ENCODE results near the gene NAPB. TPM values are rescaled to one million over a fixed set of nuclear protein-coding genes. Genes with fewer than 3 reads are reported as not detected.

The NAPB gene
- total RNA-seq, 1 experiment from 2014 or later, result 5.8 TPM

- Histone ChIP-seq H3K27me3 (ENCODE audit: control insufficient read depth, insufficient read depth, low read length) (no peaks in the 10 kb centered on the region), H3K4me1 (ENCODE audit: control insufficient read depth, insufficient read depth, low read length) (peaks cover 14% of the 10 kb centered on the region), H3K4me3 (ENCODE audit: low read depth in 2 of 2, low read length in 2 of 2) (no peak overlapping the region), H3K36me3 (ENCODE audit: control insufficient read depth, insufficient read depth, low read length) (no peaks in the 10 kb centered on the region), H3K9me3 (ENCODE audit: control insufficient read depth, insufficient read depth, low read depth, low read length) (no peaks in the 10 kb centered on the region), H3K27ac (ENCODE audit: low read length) (no peak overlapping the region)
- no peak for DNase-seq (ENCODE audit: low read depth, low spot score)
- no TSS peak for BruUV-seq (replicated peaks)
- POLR2A ChIA-PET, result no interaction called here
- ATAC-seq, result no peak
- intact Hi-C loops (cut with micrococcal nuclease; ENCODE audit: unreplicated experiment) (no loop called here), in situ Hi-C loops (cut with HindIII; ENCODE audit: low pct_unique_long_range_greater_than_20kb, low sequenced_read_pairs) (no loop called here)
- CTCF ChIA-PET, result interaction anchor here (0.6 kb wide), 1 partner anchor 365 kb away, joined by 3 read pairs; no protein-coding TSS in a partner anchor
- TF ChIP-seq SIN3A (IDR thresholded peaks at IDR 0.05; ENCODE audit: borderline replicate concordance, insufficient read depth, low read depth, low read length) (no peak), TCF7L2 (IDR thresholded peaks at IDR 0.05; ENCODE audit: low read depth, low read length) (no peak), CTCF (IDR thresholded peaks at IDR 0.05) (no peak), REST (IDR thresholded peaks at IDR 0.05; ENCODE audit: insufficient read depth in 1 of 2, low read depth in 2 of 2, low read length in 1 of 2) (no peak), POLR2AphosphoS5 (IDR thresholded peaks at IDR 0.05; ENCODE audit: low read depth, low read length) (no peak)
Measured at GRCh38 chr20:23417861-23418260, 3.4 kb downstream of the NAPB start.

GRCh38 chr20:23415959-23416583 is 5.2 kb downstream of the NAPB start:
- POLR2A ChIA-PET, result no interaction called here
- intact Hi-C loops (cut with micrococcal nuclease; ENCODE audit: unreplicated experiment), result no loop called here
- H3K27ac ChIP-seq (ENCODE audit: low read length), result no peak overlapping the region
- no peaks in the 10 kb centered on the region for H3K9me3 ChIP-seq (ENCODE audit: control insufficient read depth, insufficient read depth, low read depth, low read length)
- no peak overlapping the region for H3K4me3 ChIP-seq (ENCODE audit: low read depth in 2 of 2, low read length in 2 of 2)
- no peaks in the 10 kb centered on the region for H3K36me3 ChIP-seq (ENCODE audit: control insufficient read depth, insufficient read depth, low read length)
- CTCF ChIA-PET, result interaction anchor here (0.6 kb wide), 1 partner anchor 293 kb away, joined by 4 read pairs; no protein-coding TSS in a partner anchor
- H3K4me1 ChIP-seq (ENCODE audit: control insufficient read depth, insufficient read depth, low read length), result peaks cover 14% of the 10 kb centered on the region
- TF ChIP-seq TCF7L2 (IDR thresholded peaks at IDR 0.05; ENCODE audit: low read depth, low read length), result no peak
- no peak for TF ChIP-seq SIN3A (IDR thresholded peaks at IDR 0.05; ENCODE audit: borderline replicate concordance, insufficient read depth, low read depth, low read length)
- TF ChIP-seq REST (IDR thresholded peaks at IDR 0.05; ENCODE audit: insufficient read depth in 1 of 2, low read depth in 2 of 2, low read length in 1 of 2), result no peak
- no peak for TF ChIP-seq CTCF (IDR thresholded peaks at IDR 0.05)
- TF ChIP-seq POLR2AphosphoS5 (IDR thresholded peaks at IDR 0.05; ENCODE audit: low read depth, low read length), result no peak
- DNase-seq (ENCODE audit: low read depth, low spot score) (no peak), ATAC-seq (no peak)
- BruUV-seq (replicated peaks), result no TSS peak
- H3K27me3 ChIP-seq (ENCODE audit: control insufficient read depth, insufficient read depth, low read length), result no peaks in the 10 kb centered on the region
- in situ Hi-C loops (cut with HindIII; ENCODE audit: low pct_unique_long_range_greater_than_20kb, low sequenced_read_pairs), result no loop called here
